ENCODE data around the gene XRN2. TPM values are rescaled to one million over a fixed set of nuclear protein-coding genes. Genes with fewer than 3 reads are reported as not detected.

XRN2 gene
- total RNA-seq, 3 donors from 2014 or later: 71.2 to 95.7 (median 90.4) TPM

DNA sequence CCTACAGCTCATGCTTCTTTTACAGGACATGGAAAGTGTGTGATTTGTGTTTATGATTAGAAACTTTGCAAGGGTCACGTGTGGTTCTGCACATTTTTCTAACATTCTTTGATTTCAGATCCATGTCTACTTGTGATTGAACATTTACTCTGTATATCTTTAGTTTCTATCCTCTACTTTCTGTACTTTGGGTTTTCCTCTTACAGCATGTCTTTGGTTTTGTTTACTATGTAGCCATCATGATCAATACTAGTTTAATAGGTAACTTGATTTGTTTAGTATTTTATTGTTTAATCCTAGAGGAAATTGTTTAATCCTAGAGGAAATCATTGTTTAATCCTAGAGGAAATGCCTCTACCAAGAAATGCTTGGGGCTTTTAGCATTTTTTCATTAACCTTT lies 41.8 kb downstream of the XRN2 start:
- intact Hi-C loops (cut with DNase I; ENCODE audit: low total_unique reads): no loop called here
- H3K4me1 ChIP-seq: no peaks in the 10 kb centered on the region
- no peak overlapping the region for H3K27ac ChIP-seq
- no peak overlapping the region for H3K4me3 ChIP-seq
- TF ChIP-seq POLR2A (IDR thresholded peaks at IDR 0.05): no peak
- TF ChIP-seq POLR2AphosphoS5 (IDR thresholded peaks at IDR 0.05): no peak
- TF ChIP-seq, protein P1, sequence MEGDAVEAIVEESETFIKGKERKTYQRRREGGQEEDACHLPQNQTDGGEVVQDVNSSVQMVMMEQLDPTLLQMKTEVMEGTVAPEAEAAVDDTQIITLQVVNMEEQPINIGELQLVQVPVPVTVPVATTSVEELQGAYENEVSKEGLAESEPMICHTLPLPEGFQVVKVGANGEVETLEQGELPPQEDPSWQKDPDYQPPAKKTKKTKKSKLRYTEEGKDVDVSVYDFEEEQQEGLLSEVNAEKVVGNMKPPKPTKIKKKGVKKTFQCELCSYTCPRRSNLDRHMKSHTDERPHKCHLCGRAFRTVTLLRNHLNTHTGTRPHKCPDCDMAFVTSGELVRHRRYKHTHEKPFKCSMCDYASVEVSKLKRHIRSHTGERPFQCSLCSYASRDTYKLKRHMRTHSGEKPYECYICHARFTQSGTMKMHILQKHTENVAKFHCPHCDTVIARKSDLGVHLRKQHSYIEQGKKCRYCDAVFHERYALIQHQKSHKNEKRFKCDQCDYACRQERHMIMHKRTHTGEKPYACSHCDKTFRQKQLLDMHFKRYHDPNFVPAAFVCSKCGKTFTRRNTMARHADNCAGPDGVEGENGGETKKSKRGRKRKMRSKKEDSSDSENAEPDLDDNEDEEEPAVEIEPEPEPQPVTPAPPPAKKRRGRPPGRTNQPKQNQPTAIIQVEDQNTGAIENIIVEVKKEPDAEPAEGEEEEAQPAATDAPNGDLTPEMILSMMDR (IDR thresholded peaks at IDR 0.05): no peak
- H3K27me3 ChIP-seq: no peaks in the 10 kb centered on the region
- H3K9me3 ChIP-seq: no peaks in the 10 kb centered on the region
- H3K36me3 ChIP-seq: no peaks in the 10 kb centered on the region
- no peak for DNase-seq (ENCODE audit: low spot score in 2 of 2)

DNA sequence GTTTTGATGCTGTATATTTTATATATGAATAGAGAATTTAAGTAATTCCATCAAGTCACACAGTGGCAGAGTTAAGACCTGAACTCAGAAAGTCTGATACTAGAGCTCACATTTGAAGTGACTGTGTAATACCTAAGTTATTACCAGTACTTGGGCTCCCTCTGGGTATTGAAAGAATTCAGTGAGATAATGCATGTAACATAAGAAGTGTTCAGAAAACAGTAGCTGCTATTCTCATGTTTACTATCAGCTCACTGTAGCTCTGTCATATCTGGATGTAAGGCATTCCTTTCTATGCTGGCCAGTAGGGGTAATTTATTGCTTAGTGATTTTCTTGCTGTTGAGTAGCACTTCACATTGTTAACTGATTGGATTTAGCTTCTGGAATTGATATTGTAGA lies 49.6 kb downstream of the XRN2 start:
- TF ChIP-seq POLR2AphosphoS5 (IDR thresholded peaks at IDR 0.05) (no peak), POLR2A (IDR thresholded peaks at IDR 0.05) (no peak)
- TF ChIP-seq, protein P1 (IDR thresholded peaks at IDR 0.05): no peak
- H3K9me3 ChIP-seq: no peaks in the 10 kb centered on the region
- no peak overlapping the region for H3K4me3 ChIP-seq
- no peaks in the 10 kb centered on the region for H3K27me3 ChIP-seq
- intact Hi-C loops (cut with DNase I; ENCODE audit: low total_unique reads): no loop called here
- no peak overlapping the region for H3K27ac ChIP-seq
- DNase-seq (ENCODE audit: low spot score in 2 of 2): no peak
- H3K4me1 ChIP-seq: no peaks in the 10 kb centered on the region
- H3K36me3 ChIP-seq: no peaks in the 10 kb centered on the region

DNA sequence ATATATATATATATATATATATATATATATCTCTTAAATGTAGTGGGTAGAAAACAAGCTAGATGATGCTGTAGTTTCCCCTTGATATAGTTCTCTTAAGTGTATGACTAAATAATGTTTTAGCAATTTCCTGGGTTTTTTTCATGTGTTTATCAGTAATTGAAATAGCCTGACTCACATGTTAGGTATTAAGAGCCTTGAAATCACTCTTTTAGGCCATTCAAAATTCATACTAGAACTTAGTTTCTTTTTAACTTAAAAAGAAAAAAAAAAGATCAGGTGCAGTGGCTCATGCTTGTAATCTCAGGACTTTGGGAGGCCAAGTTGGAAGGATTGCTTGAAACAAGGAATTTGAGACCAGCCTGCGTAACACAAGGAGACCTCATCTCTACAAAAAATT lies 50.1 kb downstream of the XRN2 start:
- intact Hi-C loops (cut with DNase I; ENCODE audit: low total_unique reads): no loop called here
- TF ChIP-seq, protein P1 (IDR thresholded peaks at IDR 0.05): no peak
- no peak for TF ChIP-seq POLR2A (IDR thresholded peaks at IDR 0.05)
- no peak for TF ChIP-seq POLR2AphosphoS5 (IDR thresholded peaks at IDR 0.05)
- no peaks in the 10 kb centered on the region for H3K36me3 ChIP-seq

GRCh38 chr20:21355981-21356380 lies 52.9 kb downstream of the XRN2 start:
- Histone ChIP-seq H3K27ac (no peak overlapping the region), H3K9me3 (no peaks in the 10 kb centered on the region), H3K4me1 (no peaks in the 10 kb centered on the region), H3K27me3 (no peaks in the 10 kb centered on the region), H3K4me3 (no peak overlapping the region), H3K36me3 (peaks cover 4% of the 10 kb centered on the region)
- intact Hi-C loops (cut with DNase I; ENCODE audit: low total_unique reads): no loop called here
- no peak for DNase-seq (ENCODE audit: low spot score in 2 of 2)
- TF ChIP-seq POLR2AphosphoS5 (IDR thresholded peaks at IDR 0.05) (no peak), POLR2A (IDR thresholded peaks at IDR 0.05) (no peak)
- TF ChIP-seq, protein P1 (IDR thresholded peaks at IDR 0.05): no peak

More for the DNA sequence above, 50.1 kb downstream of the XRN2 start:
- Histone ChIP-seq H3K27ac (no peak overlapping the region), H3K27me3 (no peaks in the 10 kb centered on the region), H3K9me3 (no peaks in the 10 kb centered on the region), H3K4me3 (no peak overlapping the region), H3K4me1 (no peaks in the 10 kb centered on the region)
- DNase-seq (ENCODE audit: low spot score in 2 of 2): no peak

- Histone ChIP-seq H3K9me3 (no peaks in the 10 kb centered on the region), H3K4me1 (no peaks in the 10 kb centered on the region), H3K4me3 (no peak overlapping the region), H3K27me3 (no peaks in the 10 kb centered on the region), H3K36me3 (peaks cover 4% of the 10 kb centered on the region), H3K27ac (no peak overlapping the region)
- no peak for DNase-seq (ENCODE audit: low spot score in 2 of 2)
- TF ChIP-seq, protein P1 (IDR thresholded peaks at IDR 0.05): no peak
- no peak for TF ChIP-seq POLR2A (IDR thresholded peaks at IDR 0.05)
- no peak for TF ChIP-seq POLR2AphosphoS5 (IDR thresholded peaks at IDR 0.05)
- intact Hi-C loops (cut with DNase I; ENCODE audit: low total_unique reads): no loop called here
These were observed 53.3 kb downstream of the XRN2 start for GRCh38 chr20:21356386-21356785.

Data from breast epithelium (tissue), 4 donors.